K562 (cell line): ENCODE results near the gene NACC1. TPM values are rescaled to one million over a fixed set of nuclear protein-coding genes. Genes with fewer than 3 reads are reported as not detected.

Experiments used
- CREM ChIP-seq: IDR thresholded peaks from 2 replicates; pipeline ENCODE4 v1.6.1; 2014; ENCODE audit warnings: antibody characterized with exemption, low read depth
- NR1H2 ChIP-seq: sonication (generic); formaldehyde crosslinking; IDR thresholded peaks from 2 replicates; pipeline ENCODE4 v1.4.0; 2020; ENCODE audit warnings: mild to moderate bottlenecking, missing genetic modification reagents
- ZNF134 ChIP-seq: fragments of 250-450 bp; sonication (Bioruptor Pico); conservative IDR thresholded peaks from 2 replicates; pipeline ENCODE4 v1.4.0; 2020
- ZNF318 ChIP-seq, 2 experiments: fragments of 450-650 bp; IDR thresholded peaks; 2 replicates each; pipeline ENCODE4 v1.6.1; 2016; ENCODE audit warnings: mild to moderate bottlenecking in 2 of 2, borderline replicate concordance in 1 of 2, low read depth in 1 of 2, moderate library complexity in 1 of 2
- ZNF384 ChIP-seq: IDR thresholded peaks from 2 replicates; pipeline ENCODE4 v1.6.1; 2012; ENCODE audit warnings: low read depth, low read length, improper control_type of control experiment
- polyA plus RNA-seq, 8 experiments: library from polyadenylated mRNA; depleted of rRNA in 4 of 8; stranded (reverse) in 5 of 8; unstranded in 3 of 8; fragments of >200 nt; fragmentation: Nextera tagmentation in 2 of 8; fragmentation: Illumina TruSeq in 1 of 8; extraction: Ambion mirVana in 2 of 8; extraction: Trizol in 1 of 8; gene quantifications; 2 replicates each; pipeline versions ENCODE4 v1.2.1 to v1.2.3, GENCODE V29; 2011 to 2014; ENCODE audit warnings: inconsistent platforms in 1 of 8, missing spikeins in 1 of 8
- total RNA-seq, 7 experiments: library from RNA; depleted of rRNA in 6 of 7; stranded (reverse); fragments of >200 nt in 6 of 7; fragmentation: Illumina TruSeq in 2 of 7; extraction: Trizol in 2 of 7; gene quantifications; 2 replicates each; pipeline versions ENCODE4 v1.2.1 to v1.2.3, GENCODE V29; 2011 to 2021; ENCODE audit warnings: low replicate concordance in 1 of 7
- TF ChIP-seq, protein P1 (sequence below), 2 experiments: fragments of 450-650 bp; formaldehyde crosslinking in 1 of 2; IDR thresholded peaks; 2 replicates each; pipeline versions ENCODE4 v1.4.0 to v1.6.1; 2014 to 2020; ENCODE audit warnings: mild to moderate bottlenecking in 2 of 2, borderline replicate concordance in 1 of 2, low read depth in 1 of 2
- TF ChIP-seq, protein P2 (sequence below): fragments of 250-450 bp; sonication (Bioruptor Pico); IDR thresholded peaks from 2 replicates; pipeline ENCODE4 v1.5.0; 2022; ENCODE audit warnings: mild to moderate bottlenecking

The NACC1 gene
- total and polyA plus RNA-seq, 9 of the 15 experiments (the other 6 are each of a cell fraction or from before 2014, with no cell fraction given): 0.04 to 96.6 (median 25.8) TPM

GRCh38 chr19:13155472-13156359, 37.7 kb downstream of the NACC1 start (continued):
- no peak for TF ChIP-seq ZNF318 (IDR thresholded peaks at IDR 0.05; ENCODE audit: borderline replicate concordance in 1 of 2, low read depth in 1 of 2)
- TF ChIP-seq, protein P1, sequence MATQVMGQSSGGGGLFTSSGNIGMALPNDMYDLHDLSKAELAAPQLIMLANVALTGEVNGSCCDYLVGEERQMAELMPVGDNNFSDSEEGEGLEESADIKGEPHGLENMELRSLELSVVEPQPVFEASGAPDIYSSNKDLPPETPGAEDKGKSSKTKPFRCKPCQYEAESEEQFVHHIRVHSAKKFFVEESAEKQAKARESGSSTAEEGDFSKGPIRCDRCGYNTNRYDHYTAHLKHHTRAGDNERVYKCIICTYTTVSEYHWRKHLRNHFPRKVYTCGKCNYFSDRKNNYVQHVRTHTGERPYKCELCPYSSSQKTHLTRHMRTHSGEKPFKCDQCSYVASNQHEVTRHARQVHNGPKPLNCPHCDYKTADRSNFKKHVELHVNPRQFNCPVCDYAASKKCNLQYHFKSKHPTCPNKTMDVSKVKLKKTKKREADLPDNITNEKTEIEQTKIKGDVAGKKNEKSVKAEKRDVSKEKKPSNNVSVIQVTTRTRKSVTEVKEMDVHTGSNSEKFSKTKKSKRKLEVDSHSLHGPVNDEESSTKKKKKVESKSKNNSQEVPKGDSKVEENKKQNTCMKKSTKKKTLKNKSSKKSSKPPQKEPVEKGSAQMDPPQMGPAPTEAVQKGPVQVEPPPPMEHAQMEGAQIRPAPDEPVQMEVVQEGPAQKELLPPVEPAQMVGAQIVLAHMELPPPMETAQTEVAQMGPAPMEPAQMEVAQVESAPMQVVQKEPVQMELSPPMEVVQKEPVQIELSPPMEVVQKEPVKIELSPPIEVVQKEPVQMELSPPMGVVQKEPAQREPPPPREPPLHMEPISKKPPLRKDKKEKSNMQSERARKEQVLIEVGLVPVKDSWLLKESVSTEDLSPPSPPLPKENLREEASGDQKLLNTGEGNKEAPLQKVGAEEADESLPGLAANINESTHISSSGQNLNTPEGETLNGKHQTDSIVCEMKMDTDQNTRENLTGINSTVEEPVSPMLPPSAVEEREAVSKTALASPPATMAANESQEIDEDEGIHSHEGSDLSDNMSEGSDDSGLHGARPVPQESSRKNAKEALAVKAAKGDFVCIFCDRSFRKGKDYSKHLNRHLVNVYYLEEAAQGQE (IDR thresholded peaks at IDR 0.05; ENCODE audit: borderline replicate concordance): no peak
- TF ChIP-seq, protein P1 (CRISPR knock-in tag; IDR thresholded peaks at IDR 0.05; ENCODE audit: low read depth): no peak
- peak; percentile 14; the same call in 1 of the 2 replicates for TF ChIP-seq CREM
- TF ChIP-seq NR1H2 (CRISPR knock-in tag): no peak
- TF ChIP-seq, protein P2, sequence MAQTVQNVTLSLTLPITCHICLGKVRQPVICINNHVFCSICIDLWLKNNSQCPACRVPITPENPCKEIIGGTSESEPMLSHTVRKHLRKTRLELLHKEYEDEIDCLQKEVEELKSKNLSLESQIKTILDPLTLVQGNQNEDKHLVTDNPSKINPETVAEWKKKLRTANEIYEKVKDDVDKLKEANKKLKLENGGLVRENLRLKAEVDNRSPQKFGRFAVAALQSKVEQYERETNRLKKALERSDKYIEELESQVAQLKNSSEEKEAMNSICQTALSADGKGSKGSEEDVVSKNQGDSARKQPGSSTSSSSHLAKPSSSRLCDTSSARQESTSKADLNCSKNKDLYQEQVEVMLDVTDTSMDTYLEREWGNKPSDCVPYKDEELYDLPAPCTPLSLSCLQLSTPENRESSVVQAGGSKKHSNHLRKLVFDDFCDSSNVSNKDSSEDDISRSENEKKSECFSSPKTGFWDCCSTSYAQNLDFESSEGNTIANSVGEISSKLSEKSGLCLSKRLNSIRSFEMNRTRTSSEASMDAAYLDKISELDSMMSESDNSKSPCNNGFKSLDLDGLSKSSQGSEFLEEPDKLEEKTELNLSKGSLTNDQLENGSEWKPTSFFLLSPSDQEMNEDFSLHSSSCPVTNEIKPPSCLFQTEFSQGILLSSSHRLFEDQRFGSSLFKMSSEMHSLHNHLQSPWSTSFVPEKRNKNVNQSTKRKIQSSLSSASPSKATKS (CRISPR knock-in tag): no peak
- no peak for TF ChIP-seq ZNF384
- no peak for TF ChIP-seq ZNF134 (CRISPR knock-in tag)
